H1 (cell line): Measurements from ENCODE around the gene PLCH2. TPM values are rescaled to one million over a fixed set of nuclear protein-coding genes. Genes with fewer than 3 reads are reported as not detected.

ENCODE experiments used
- CTCF ChIA-PET: fragments of 300-600 bp; sonication (Branson Sonifier 250); formaldehyde crosslinking; loops from one replicate; lab custom pipeline; 2021; ENCODE audit not compliant: partially characterized antibody; lab: Charles Lee
- POLR2A ChIA-PET: fragments of 300-600 bp; sonication (Branson Sonifier 250); formaldehyde crosslinking; loops from one replicate; lab custom pipeline; 2021; ENCODE audit warnings: inconsistent platforms; ENCODE audit not compliant: partially characterized antibody; lab: Charles Lee
- DNase-seq, 2 experiments: peaks; one replicate each; pipeline versions ENCODE4 v3.0.0 to v3.0.0-alpha.2; 2010 to 2022; ENCODE audit warnings: low spot score in 2 of 2, low read depth in 1 of 2, mixed read lengths in 1 of 2
- FAIRE-seq: peaks from 2 replicates; lab custom pipeline; 2011; peaks lifted over from hg19 to GRCh38; lab: Jason Lieb, UNC
- H2AFZ ChIP-seq: 2 replicates; pipeline ENCODE4 v1.8.1; 2012; ENCODE audit warnings: low read length, inconsistent platforms
- H2AK5ac ChIP-seq: 2 replicates; pipeline ENCODE4 v1.6.1; 2013; ENCODE audit warnings: low read depth, low read length
- H2BK120ac ChIP-seq: replicated peaks from 2 replicates; pipeline ENCODE3; 2013; ENCODE audit warnings: low read depth, low read length, inconsistent platforms
- H2BK12ac ChIP-seq: 2 replicates; pipeline ENCODE4 v1.6.1; 2013; ENCODE audit warnings: low read depth, low read length
- H2BK15ac ChIP-seq: 2 replicates; pipeline ENCODE4 v1.6.1; 2013; ENCODE audit warnings: low read length
- H2BK20ac ChIP-seq: 2 replicates; pipeline ENCODE4 v1.6.1; 2013; ENCODE audit warnings: low read length
- H2BK5ac ChIP-seq: 2 replicates; pipeline ENCODE4 v1.6.1; 2013; ENCODE audit warnings: low read depth, low read length
- H3K14ac ChIP-seq: 2 replicates; pipeline ENCODE4 v1.6.1; 2013; ENCODE audit warnings: inconsistent platforms; ENCODE audit not compliant: insufficient read length
- H3K18ac ChIP-seq: 2 replicates; pipeline ENCODE4 v1.6.1; 2013; ENCODE audit warnings: low read length; ENCODE audit errors: extremely low read depth
- H3K23ac ChIP-seq: 2 replicates; pipeline ENCODE4 v1.6.1; 2013; ENCODE audit warnings: inconsistent platforms; ENCODE audit not compliant: insufficient read length
- H3K23me2 ChIP-seq: 2 replicates; pipeline ENCODE4 v1.6.1; 2013; ENCODE audit warnings: low read depth, low read length
- H3K27ac ChIP-seq: 2 replicates; pipeline ENCODE4 v1.6.1; 2011; ENCODE audit warnings: low read depth, low read length, inconsistent platforms
- H3K27me3 ChIP-seq, 4 experiments: replicated peaks in 1 of 4; 1 replicate in 1 of 4; 2 replicates in 3 of 4; pipeline versions ENCODE4 v1.6.1 to v1.8.1; 2011 to 2013; ENCODE audit warnings: low read length in 3 of 4, mild to moderate bottlenecking in 3 of 4, inconsistent platforms in 2 of 4, mixed read lengths in 2 of 4, moderate library complexity in 1 of 4; ENCODE audit not compliant: control insufficient read depth in 3 of 4, insufficient read depth in 3 of 4; ENCODE audit errors: extremely low read depth in 1 of 4
- H3K36me3 ChIP-seq, 4 experiments: 2 replicates each; pipeline versions ENCODE4 v1.6.1 to v1.8.1; 2011 to 2013; ENCODE audit warnings: mild to moderate bottlenecking in 4 of 4, low read length in 3 of 4, moderate library complexity in 2 of 4, control low read depth in 1 of 4, inconsistent platforms in 1 of 4; ENCODE audit not compliant: insufficient read depth in 4 of 4, control insufficient read depth in 2 of 4
- H3K4ac ChIP-seq: replicated peaks from 2 replicates; pipeline ENCODE3; 2013; ENCODE audit warnings: low read length, low read depth, mixed read lengths, inconsistent platforms; ENCODE audit not compliant: insufficient read length
- H3K4me1 ChIP-seq, 4 experiments: replicated peaks in 1 of 4; 1 replicate in 1 of 4; 2 replicates in 3 of 4; pipeline versions ENCODE4 v1.6.1 to v1.8.1; 2011 to 2013; ENCODE audit warnings: low read length in 3 of 4, inconsistent platforms in 2 of 4, mixed read lengths in 1 of 4; ENCODE audit not compliant: insufficient read depth in 4 of 4, control insufficient read depth in 3 of 4
- H3K4me2 ChIP-seq, 2 experiments: 2 replicates each; pipeline versions ENCODE4 v1.6.1 to v1.8.1; 2011 to 2013; ENCODE audit warnings: low read depth in 2 of 2, low read length in 2 of 2, control low read depth in 1 of 2, inconsistent platforms in 1 of 2, mild to moderate bottlenecking in 1 of 2; ENCODE audit not compliant: insufficient read depth in 1 of 2
- H3K4me3 ChIP-seq, 4 experiments: fragments of 200-600, 300-600 bp in 1 of 4; sonication (generic), shearing (Covaris generic), sonication (Bioruptor Twin) in 1 of 4; 2 replicates each; pipeline versions ENCODE4 v1.5.1 to v1.8.1; 2011 to 2016; ENCODE audit warnings: low read length in 4 of 4, low read depth in 3 of 4, control low read depth in 2 of 4, inconsistent platforms in 2 of 4, mild to moderate bottlenecking in 2 of 4, mixed read lengths in 1 of 4, moderate library complexity in 1 of 4; ENCODE audit not compliant: insufficient read depth in 2 of 4; ENCODE audit errors: extremely low read depth in 1 of 4
- H3K56ac ChIP-seq: replicated peaks from 2 replicates; pipeline ENCODE3; 2013; ENCODE audit warnings: low read depth, mild to moderate bottlenecking, mixed read lengths, low read length, inconsistent platforms; ENCODE audit not compliant: insufficient read length
- H3K79me1 ChIP-seq: 2 replicates; pipeline ENCODE4 v1.6.1; 2013; ENCODE audit warnings: low read depth, low read length, control low read depth
- H3K79me2 ChIP-seq, 2 experiments: 2 replicates each; pipeline versions ENCODE4 v1.6.1 to v1.8.1; 2012 to 2013; ENCODE audit warnings: low read length in 2 of 2, mild to moderate bottlenecking in 2 of 2, inconsistent platforms in 1 of 2; ENCODE audit not compliant: insufficient read depth in 2 of 2, control insufficient read depth in 1 of 2
- H3K9ac ChIP-seq, 4 experiments: replicated peaks in 1 of 4; 1 replicate in 1 of 4; 2 replicates in 3 of 4; pipeline versions ENCODE4 v1.6.1 to v1.8.1; 2011 to 2013; ENCODE audit warnings: low read depth in 3 of 4, low read length in 3 of 4, control low read depth in 2 of 4, mild to moderate bottlenecking in 2 of 4, moderate library complexity in 2 of 4, inconsistent platforms in 1 of 4; ENCODE audit errors: extremely low read depth in 1 of 4
- H3K9me3 ChIP-seq, 2 experiments: 2 replicates each; pipeline versions ENCODE4 v1.6.1 to v1.8.1; 2012 to 2013; ENCODE audit warnings: mild to moderate bottlenecking in 2 of 2, moderate library complexity in 2 of 2, control low read depth in 1 of 2, inconsistent platforms in 1 of 2, low read depth in 1 of 2, low read length in 1 of 2, mixed read lengths in 1 of 2; ENCODE audit not compliant: insufficient read depth in 2 of 2
- H4K20me1 ChIP-seq, 2 experiments: replicated peaks in 1 of 2; 2 replicates each; pipeline versions ENCODE3 to v1.8.1; 2011 to 2013; ENCODE audit warnings: inconsistent platforms in 2 of 2, low read length in 2 of 2, mild to moderate bottlenecking in 1 of 2; ENCODE audit not compliant: insufficient read depth in 2 of 2, control insufficient read depth in 1 of 2
- H4K5ac ChIP-seq: 2 replicates; pipeline ENCODE4 v1.6.1; 2013; ENCODE audit warnings: low read length, low read depth, mixed read lengths, inconsistent platforms; ENCODE audit not compliant: insufficient read length
- H4K8ac ChIP-seq: 2 replicates; pipeline ENCODE4 v1.8.0; 2013; ENCODE audit warnings: mild to moderate bottlenecking, moderate library complexity, low read length, inconsistent platforms; ENCODE audit not compliant: insufficient read depth; ENCODE audit errors: extremely low read depth
- H4K91ac ChIP-seq: replicated peaks from 2 replicates; pipeline ENCODE3; 2013; ENCODE audit warnings: low read length, mixed read lengths, inconsistent platforms; ENCODE audit not compliant: insufficient read length
- BCL11A ChIP-seq, 2 experiments: IDR thresholded peaks; one replicate each; pipeline ENCODE4 v1.6.1; 2011; ENCODE audit warnings: low read depth in 2 of 2, low read length in 2 of 2, mild to moderate bottlenecking in 2 of 2
- EP300 ChIP-seq, 2 experiments: IDR thresholded peaks; 1 replicate in 1 of 2; 2 replicates in 1 of 2; pipeline ENCODE4 v1.6.1; 2011 to 2012; ENCODE audit warnings: low read depth in 2 of 2, low read length in 2 of 2, mild to moderate bottlenecking in 2 of 2, borderline replicate concordance in 1 of 2, inconsistent platforms in 1 of 2, moderate library complexity in 1 of 2
- EZH2 ChIP-seq: fragments of 200-600 bp; sonication (generic); IDR thresholded peaks from 2 replicates; pipeline ENCODE4 v1.7.1; 2012; ENCODE audit warnings: low read depth, mild to moderate bottlenecking, moderate library complexity, low read length, inconsistent platforms; ENCODE audit not compliant: severe bottlenecking
- NRF1 ChIP-seq: IDR thresholded peaks from 2 replicates; pipeline ENCODE4 v1.6.1; 2011; ENCODE audit warnings: mild to moderate bottlenecking, low read depth, low read length, improper control_type of control experiment
- POLR2A ChIP-seq, 2 experiments: IDR thresholded peaks; 1 replicate in 1 of 2; 2 replicates in 1 of 2; pipeline ENCODE4 v1.6.1; 2011; ENCODE audit warnings: low read depth in 2 of 2, low read length in 2 of 2, mild to moderate bottlenecking in 2 of 2; ENCODE audit errors: control extremely low read depth in 1 of 2
- POLR2AphosphoS5 ChIP-seq: IDR thresholded peaks from 2 replicates; pipeline ENCODE4 v1.6.1; 2011; ENCODE audit warnings: low read depth, low read length
- RXRA ChIP-seq: IDR thresholded peaks from 2 replicates; pipeline ENCODE4 v1.6.1; 2011; ENCODE audit warnings: low read depth, mild to moderate bottlenecking, low read length, moderate library complexity; ENCODE audit not compliant: insufficient read depth
- SP4 ChIP-seq: IDR thresholded peaks from 2 replicates; pipeline ENCODE4 v1.6.1; 2012; ENCODE audit warnings: low read length, inconsistent platforms
- SRF ChIP-seq: IDR thresholded peaks from 2 replicates; pipeline ENCODE4 v1.6.1; 2011; ENCODE audit warnings: mild to moderate bottlenecking, low read depth, low read length, moderate library complexity
- TAF7 ChIP-seq: optimal IDR thresholded peaks from 2 replicates; pipeline ENCODE3; 2011; ENCODE audit warnings: low read depth, mild to moderate bottlenecking, inconsistent platforms, low read length, moderate library complexity, borderline replicate concordance
- TEAD4 ChIP-seq: IDR thresholded peaks from 2 replicates; pipeline ENCODE4 v1.6.1; 2012; ENCODE audit warnings: low read depth, low read length, inconsistent platforms, mixed read lengths
- YY1 ChIP-seq: IDR thresholded peaks from 2 replicates; pipeline ENCODE4 v1.6.1; 2011; ENCODE audit warnings: low read depth, mild to moderate bottlenecking, low read length
- WGBS, 2 experiments: shearing (Covaris generic) in 1 of 2; methylation state at CpG; one replicate each; pipeline versions ENCODE4 v1.1.6 to v1.1.7; 2013 to 2015; ENCODE audit warnings: low lambda C conversion rate in 2 of 2, mixed read lengths in 2 of 2, inconsistent platforms in 1 of 2, low coverage in 1 of 2, missing lambda C conversion rate in 1 of 2; ENCODE audit not compliant: insufficient replicate concordance in 2 of 2, insufficient coverage in 1 of 2, insufficient read length in 1 of 2; ENCODE audit errors: extremely low coverage in 1 of 2, missing lambda C conversion rate in 1 of 2; 5-methylcytosine and 5-hydroxymethylcytosine counted together
- polyA plus RNA-seq, 7 experiments: library from polyadenylated mRNA; depleted of rRNA in 3 of 7; stranded (reverse) in 5 of 7; unstranded in 2 of 7; fragments of >200 nt in 5 of 7; fragments of 200-250 nt in 2 of 7; gene quantifications; 1 replicate in 5 of 7; 2 replicates in 1 of 7; 4 replicates in 1 of 7; pipeline versions ENCODE4 v1.2.1 to v1.2.3, GENCODE V29; 2011 to 2013; ENCODE audit warnings: missing spikeins in 2 of 7, mixed read lengths in 2 of 7
- total RNA-seq: library from RNA; stranded (reverse); fragmentation: NEBNext Ultra II Directional; extraction: Animal tissue kit (Norgen Biotek cat#: 25700); gene quantifications from 2 replicates; pipeline ENCODE4 v1.2.1, GENCODE V29; 2021
- TF ChIP-seq, protein P1 (sequence below): IDR thresholded peaks from 2 replicates; pipeline ENCODE4 v1.6.1; 2012; ENCODE audit warnings: inconsistent platforms

The PLCH2 gene
- total and polyA plus RNA-seq, 2 of the 8 experiments (the other 6 are each of a cell fraction or from before 2014, with no cell fraction given), result 0.14 to 0.19 TPM

- H3K4me3 ChIP-seq, result peak overlapping the region in 1 of 4 experiments; percentile 57; a peak in 3 of 8 replicates
- CTCF ChIA-PET, result interaction anchor here (1.0 to 1.5 kb wide), 4 partner anchors 10 to 85 kb away, joined by 3 to 4 read pairs (median 4); no protein-coding TSS in a partner anchor
- H4K20me1 ChIP-seq, result peaks cover 4% of the 10 kb centered on the region in 2 experiments
- no peak overlapping the region for H4K5ac ChIP-seq
- no peak overlapping the region for H2BK20ac ChIP-seq
- no peak overlapping the region for H3K9ac ChIP-seq
- H3K9me3 ChIP-seq, result no peaks in the 10 kb centered on the region
- no peak overlapping the region for H3K4ac ChIP-seq
- no peak overlapping the region for H2BK15ac ChIP-seq
- no peaks in the 10 kb centered on the region for H3K79me1 ChIP-seq
- no peak overlapping the region for H2BK120ac ChIP-seq
- no peak overlapping the region for H3K27ac ChIP-seq
- no peak overlapping the region for H3K18ac ChIP-seq
- H3K56ac ChIP-seq, result no peak overlapping the region
- no peaks in the 10 kb centered on the region for H3K79me2 ChIP-seq
- 15% methylated on average over 20 of the region's 30 CpGs; no CpG with 5 or more reads in 1 of the 2 experiments for WGBS, 2 experiments
- no peaks in the 10 kb centered on the region for H3K36me3 ChIP-seq
- no peak overlapping the region for H3K14ac ChIP-seq
- H3K27me3 ChIP-seq, result no peaks in the 10 kb centered on the region; a peak in 2 of 7 replicates
- no peak overlapping the region for H2BK5ac ChIP-seq
- FAIRE-seq (no peak), DNase-seq (peak; percentile 13 to 86)
- no peak overlapping the region for H4K8ac ChIP-seq
- no peak overlapping the region for H3K23ac ChIP-seq
- peak overlapping the region; percentile 1 to 62; a peak in 2 of 4 replicates for H3K4me2 ChIP-seq
- no peak overlapping the region for H4K91ac ChIP-seq
- peaks cover 0 to 3% (median 0%) of the 10 kb centered on the region in 4 experiments; a peak in 2 of 7 replicates for H3K4me1 ChIP-seq
- no peak overlapping the region for H2AFZ ChIP-seq
- H3K23me2 ChIP-seq, result no peaks in the 10 kb centered on the region; the same call in 1 of the 2 replicates
- no peak overlapping the region for H2AK5ac ChIP-seq
- POLR2A ChIA-PET, result interaction anchor here (1.1 to 1.4 kb wide), 2 partner anchors 75 to 80 kb away, joined by 3 to 4 read pairs; partner anchors contain the start of genes MORN1 and RER1
- no peak overlapping the region for H2BK12ac ChIP-seq
- TF ChIP-seq TAF7 (no peak), SP4 (peak; percentile 81; the same call in 1 of the 2 replicates), YY1 (0 out of 2 replicates have a peak, but pooled peaks have one; percentile 7), SRF (no peak), POLR2AphosphoS5 (no peak), POLR2A (IDR thresholded peaks at IDR 0.05; ENCODE audit: control extremely low read depth in 1 of 2, low read depth in 2 of 2, low read length in 2 of 2) (no peak), EP300 (IDR thresholded peaks at IDR 0.05; ENCODE audit: borderline replicate concordance in 1 of 2, low read depth in 2 of 2, low read length in 2 of 2) (0 out of 3 replicates have a peak, but pooled peaks of 1 of the 2 experiments have one; percentile 31), TEAD4 (no peak), EZH2 (no peak), RXRA (no peak), BCL11A (IDR thresholded peaks at IDR 0.05; ENCODE audit: low read depth in 2 of 2, low read length in 2 of 2) (no peak), NRF1 (no peak)
- TF ChIP-seq, protein P1, sequence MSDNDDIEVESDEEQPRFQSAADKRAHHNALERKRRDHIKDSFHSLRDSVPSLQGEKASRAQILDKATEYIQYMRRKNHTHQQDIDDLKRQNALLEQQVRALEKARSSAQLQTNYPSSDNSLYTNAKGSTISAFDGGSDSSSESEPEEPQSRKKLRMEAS, result no peak
These were observed 9.0 kb upstream of the PLCH2 start for GRCh38 chr1:2466958-2467554.
